Measurements from ENCODE around the gene MCM3. TPM values are rescaled to one million over a fixed set of nuclear protein-coding genes. Genes with fewer than 3 reads are reported as not detected.

The MCM3 gene
- total RNA-seq, 3 donors from 2014 or later, result 32.1 to 43.6 (median 36.7) TPM

DNA sequence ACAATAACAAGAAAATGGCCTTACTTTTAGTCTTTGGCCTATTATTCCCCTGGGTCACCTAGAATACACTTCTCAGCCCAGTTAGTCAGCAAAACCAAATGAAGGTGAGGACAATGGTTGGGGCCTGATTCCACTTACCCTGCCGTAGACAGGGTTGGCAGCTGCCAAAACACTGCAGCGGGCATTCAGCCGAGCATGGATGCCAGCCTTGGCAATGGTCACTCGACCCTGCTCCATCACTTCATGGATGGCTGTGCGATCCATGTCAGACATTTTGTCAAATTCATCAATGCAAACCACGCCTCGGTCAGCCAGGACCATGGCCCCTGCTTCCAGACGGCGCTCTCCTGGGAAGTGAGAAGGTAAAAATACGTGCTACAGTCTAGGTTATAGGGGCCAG is 8.4 kb downstream of the MCM3 start:
- TF ChIP-seq CTCF (IDR thresholded peaks at IDR 0.05), result no peak
- DNase-seq, result no peak
- peaks cover 6% of the 10 kb centered on the region for H3K36me3 ChIP-seq (ENCODE audit: low read depth)
- no peak overlapping the region for H3K4me3 ChIP-seq
- no peaks in the 10 kb centered on the region for H3K4me1 ChIP-seq (ENCODE audit: low read depth)
- H3K9me3 ChIP-seq, result no peaks in the 10 kb centered on the region
- intact Hi-C loops (cut with DNase I, micrococcal nuclease), result no loop called here
- ATAC-seq, result no peak

- peaks cover 6% of the 10 kb centered on the region for H3K36me3 ChIP-seq (ENCODE audit: low read depth)
Observed at GRCh38 chr6:52271852-52272460, 12.6 kb downstream of the MCM3 start.

DNA sequence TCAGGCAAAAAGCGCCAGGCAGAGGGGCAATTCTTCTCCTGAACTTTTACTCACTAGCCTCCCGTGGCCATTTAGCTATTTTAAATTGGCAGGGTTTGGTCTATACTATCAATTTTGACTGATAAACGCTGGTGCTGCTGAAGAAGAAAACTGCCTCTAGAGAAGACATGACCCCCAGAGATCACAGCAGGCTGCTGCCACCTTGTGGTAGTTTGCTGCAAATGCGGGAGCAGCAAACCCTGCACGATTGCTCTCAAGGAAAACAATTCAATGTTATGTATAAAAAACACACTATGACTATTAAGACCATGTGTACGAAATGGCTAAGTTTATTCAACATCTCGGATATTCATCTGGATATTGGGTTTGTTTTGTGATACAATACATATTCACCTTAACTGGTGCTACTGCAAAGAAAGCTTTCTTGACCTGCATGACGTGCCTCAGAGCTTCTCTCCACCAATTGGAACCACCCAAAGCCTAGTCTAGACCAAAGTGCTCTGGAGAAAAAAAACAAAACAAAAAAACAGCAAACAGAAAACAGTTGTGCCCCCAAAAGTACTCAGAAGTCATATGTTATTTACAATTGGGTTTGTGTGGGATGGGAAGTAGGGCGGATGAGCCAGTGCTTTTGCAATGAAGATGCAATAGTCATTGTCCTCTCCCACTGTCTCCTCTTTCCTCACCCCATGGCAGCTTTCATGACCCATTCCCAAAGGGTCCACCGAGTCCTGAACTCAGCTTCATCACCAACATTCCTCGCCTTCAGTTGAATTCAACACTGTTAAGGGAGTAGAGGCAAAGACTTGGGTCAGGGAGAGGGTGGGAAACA is 20.6 kb downstream of the MCM3 start:
- no peak overlapping the region for H3K4me3 ChIP-seq
- peak; percentile 82 for ATAC-seq
- H3K36me3 ChIP-seq (ENCODE audit: low read depth), result no peaks in the 10 kb centered on the region

More at GRCh38 chr6:52271852-52272460, 12.6 kb downstream of the MCM3 start:
- DNase-seq (no peak), ATAC-seq (no peak)
- Histone ChIP-seq H3K4me1 (ENCODE audit: low read depth) (no peaks in the 10 kb centered on the region), H3K4me3 (no peak overlapping the region), H3K9me3 (no peaks in the 10 kb centered on the region)
- intact Hi-C loops (cut with DNase I, micrococcal nuclease), result no loop called here
- TF ChIP-seq CTCF (IDR thresholded peaks at IDR 0.05), result no peak

DNA sequence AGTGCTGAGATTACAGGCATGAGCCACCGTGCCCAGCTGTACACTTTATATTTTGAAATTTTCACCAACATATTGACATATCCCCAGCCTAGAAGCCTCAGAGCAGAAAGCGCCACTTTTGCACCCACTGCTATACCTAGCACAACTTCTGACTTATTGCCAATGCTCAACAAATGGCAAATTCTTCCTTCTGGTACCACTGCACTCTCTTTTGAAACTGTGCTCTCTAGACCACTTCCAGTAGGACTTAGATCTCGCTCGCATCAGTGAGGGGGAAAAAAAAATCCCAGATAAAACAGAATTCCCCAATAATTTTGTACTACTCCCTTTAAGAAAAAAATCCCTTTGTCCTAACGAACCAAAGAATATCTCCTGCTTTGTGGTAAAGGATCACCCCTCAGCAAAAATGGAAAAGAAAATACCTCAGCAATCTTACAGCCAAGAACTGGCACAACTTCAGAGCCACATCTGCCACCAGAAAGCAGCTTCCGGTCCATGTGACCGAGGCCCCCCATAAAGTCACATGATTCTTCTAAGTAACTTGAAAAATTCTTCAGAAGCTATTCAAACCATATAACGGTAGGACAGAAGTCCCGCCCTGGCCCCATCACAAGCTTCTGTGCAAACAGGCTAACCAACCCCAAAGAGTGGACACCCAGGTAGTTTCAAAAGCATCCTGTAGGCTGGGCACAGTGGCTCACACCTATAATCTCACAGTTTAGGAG is 21.8 kb downstream of the MCM3 start:
- DNase-seq (no peak), ATAC-seq (no peak)
- no peak overlapping the region for H3K4me3 ChIP-seq
- H3K4me1 ChIP-seq (ENCODE audit: low read depth), result no peaks in the 10 kb centered on the region
- H3K9me3 ChIP-seq, result no peaks in the 10 kb centered on the region
- no peak for TF ChIP-seq CTCF (IDR thresholded peaks at IDR 0.05)
- intact Hi-C loops (cut with DNase I, micrococcal nuclease), result loop anchor here in 1 of 2 donors (10.0 kb wide), 1 partner anchor 98 kb away; no protein-coding TSS in a partner anchor
- H3K36me3 ChIP-seq (ENCODE audit: low read depth), result no peaks in the 10 kb centered on the region

More for the DNA sequence above, 20.6 kb downstream of the MCM3 start:
- peak; percentile 88 for TF ChIP-seq CTCF (IDR thresholded peaks at IDR 0.05)
- H3K9me3 ChIP-seq, result no peaks in the 10 kb centered on the region
- no peaks in the 10 kb centered on the region for H3K4me1 ChIP-seq (ENCODE audit: low read depth)
- intact Hi-C loops (cut with DNase I, micrococcal nuclease), result loop anchor here in 1 of 2 donors (10.0 kb wide), 1 partner anchor 99 kb away; no protein-coding TSS in a partner anchor
- DNase-seq, result peak in 2 of 3 donors; percentile 66 to 74

DNA sequence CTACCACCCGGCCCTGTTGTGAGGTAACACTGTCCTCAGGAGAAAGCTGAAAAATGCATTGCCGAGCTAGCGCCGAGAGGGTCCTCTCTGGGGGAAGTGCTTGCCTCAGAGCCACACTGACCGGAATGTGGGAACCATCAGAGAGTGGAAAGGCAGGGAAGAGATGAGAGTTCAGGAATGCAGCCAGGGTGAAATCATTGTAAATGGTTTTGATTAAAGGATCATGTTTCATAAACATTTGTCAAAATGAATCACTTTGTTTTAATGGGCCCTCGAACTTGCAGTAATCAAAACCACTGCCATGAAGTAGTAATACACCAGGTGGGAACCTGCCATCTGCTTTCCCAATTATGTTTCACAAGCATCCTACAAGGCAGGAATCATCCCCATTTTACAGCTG is 23.3 kb downstream of the MCM3 start:
- DNase-seq (no peak), ATAC-seq (no peak)
- H3K4me3 ChIP-seq, result no peak overlapping the region
- H3K9me3 ChIP-seq, result no peaks in the 10 kb centered on the region
- no peaks in the 10 kb centered on the region for H3K36me3 ChIP-seq (ENCODE audit: low read depth)
- intact Hi-C loops (cut with DNase I, micrococcal nuclease), result loop anchor here in 1 of 2 donors (10.0 kb wide), 1 partner anchor 96 kb away; no protein-coding TSS in a partner anchor
- H3K4me1 ChIP-seq (ENCODE audit: low read depth), result no peaks in the 10 kb centered on the region
- TF ChIP-seq CTCF (IDR thresholded peaks at IDR 0.05), result no peak

All from mucosa of descending colon (tissue), 3 donors.